Nephron (organoid): ENCODE results near the gene MIA.

Experiments used
- H3K27ac Mint-ChIP-seq, 3 experiments: 2 replicates each; pipeline ENCODE4 v1.8.0; 2020; ENCODE audit warnings: mixed read lengths in 3 of 3, mild to moderate bottlenecking in 2 of 3, moderate library complexity in 1 of 3
- H3K27me3 Mint-ChIP-seq: 2 replicates; pipeline ENCODE4 v1.8.0; 2021; ENCODE audit warnings: low read depth, mild to moderate bottlenecking, moderate library complexity, mixed read lengths
- H3K36me3 Mint-ChIP-seq: 2 replicates; pipeline ENCODE4 v1.8.0; 2020; ENCODE audit warnings: low read depth, mixed read lengths
- H3K4me1 Mint-ChIP-seq: 2 replicates; pipeline ENCODE4 v1.8.0; 2020; ENCODE audit warnings: mixed read lengths
- H3K4me3 Mint-ChIP-seq, 3 experiments: 2 replicates each; pipeline ENCODE4 v1.8.0; 2020; ENCODE audit warnings: mild to moderate bottlenecking in 3 of 3, mixed read lengths in 3 of 3, moderate library complexity in 2 of 3
- H3K9me3 Mint-ChIP-seq: 2 replicates; pipeline ENCODE4 v1.8.0; 2020; ENCODE audit warnings: mixed read lengths
- TF ChIP-seq, protein P1 (sequence below), 3 experiments: fragments of 200-600 bp; sonication (generic); IDR thresholded peaks; one replicate each; pipeline ENCODE4 v1.5.0; 2021; ENCODE audit warnings: antibody characterized with exemption in 3 of 3; ENCODE audit not compliant: unreplicated experiment in 3 of 3

The MIA gene

DNA sequence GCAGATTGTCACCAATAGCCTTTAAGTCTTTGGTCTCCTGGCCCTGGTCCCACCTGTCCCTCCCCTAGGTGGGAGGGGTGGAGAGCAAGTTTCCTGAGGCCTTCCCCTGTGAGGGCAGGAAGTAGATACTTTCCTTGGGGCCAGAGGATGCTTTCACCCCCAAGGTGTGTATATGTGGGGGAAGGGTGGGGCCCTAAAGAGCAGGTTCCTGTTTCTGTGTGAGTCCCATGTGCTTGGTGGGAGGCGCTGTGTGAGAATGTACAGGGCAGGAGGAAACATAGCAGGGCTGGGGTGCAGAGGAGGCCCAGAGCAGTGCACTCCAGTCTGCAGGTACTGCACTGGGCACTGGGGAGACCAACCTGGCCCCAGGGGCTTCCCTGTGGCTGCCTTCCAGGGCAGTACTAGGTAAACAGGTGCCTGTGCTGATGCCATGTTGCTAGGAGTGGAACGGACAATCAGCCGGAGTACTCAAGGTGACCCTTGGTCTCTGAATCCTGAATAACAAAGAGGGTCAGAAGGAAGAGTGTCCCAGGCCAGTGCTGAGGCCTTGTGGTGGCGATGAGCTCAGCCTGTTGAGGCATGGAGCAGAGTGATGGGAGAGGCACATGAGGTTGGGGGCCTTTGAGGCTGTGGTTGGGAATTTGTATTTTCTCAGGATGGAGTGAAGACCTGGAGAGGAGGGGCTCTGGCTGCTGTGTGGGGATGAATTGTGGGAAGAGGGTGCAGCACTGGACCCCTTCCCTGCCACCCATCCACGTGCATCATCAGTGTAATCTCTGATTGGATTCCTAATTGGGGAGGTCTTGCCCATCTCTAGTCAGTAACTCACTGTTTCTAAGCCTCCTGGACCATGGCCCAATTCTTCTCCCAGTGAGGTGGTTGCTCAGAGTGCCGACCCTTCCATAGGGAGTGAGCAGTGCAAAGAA, 28.8 kb downstream of the MIA start:
- TF ChIP-seq, protein P1, sequence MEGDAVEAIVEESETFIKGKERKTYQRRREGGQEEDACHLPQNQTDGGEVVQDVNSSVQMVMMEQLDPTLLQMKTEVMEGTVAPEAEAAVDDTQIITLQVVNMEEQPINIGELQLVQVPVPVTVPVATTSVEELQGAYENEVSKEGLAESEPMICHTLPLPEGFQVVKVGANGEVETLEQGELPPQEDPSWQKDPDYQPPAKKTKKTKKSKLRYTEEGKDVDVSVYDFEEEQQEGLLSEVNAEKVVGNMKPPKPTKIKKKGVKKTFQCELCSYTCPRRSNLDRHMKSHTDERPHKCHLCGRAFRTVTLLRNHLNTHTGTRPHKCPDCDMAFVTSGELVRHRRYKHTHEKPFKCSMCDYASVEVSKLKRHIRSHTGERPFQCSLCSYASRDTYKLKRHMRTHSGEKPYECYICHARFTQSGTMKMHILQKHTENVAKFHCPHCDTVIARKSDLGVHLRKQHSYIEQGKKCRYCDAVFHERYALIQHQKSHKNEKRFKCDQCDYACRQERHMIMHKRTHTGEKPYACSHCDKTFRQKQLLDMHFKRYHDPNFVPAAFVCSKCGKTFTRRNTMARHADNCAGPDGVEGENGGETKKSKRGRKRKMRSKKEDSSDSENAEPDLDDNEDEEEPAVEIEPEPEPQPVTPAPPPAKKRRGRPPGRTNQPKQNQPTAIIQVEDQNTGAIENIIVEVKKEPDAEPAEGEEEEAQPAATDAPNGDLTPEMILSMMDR (IDR thresholded peaks at IDR 0.05; ENCODE audit: unreplicated experiment in 3 of 3), result no peak
- Mint-ChIP-seq H3K27me3 (no peaks in the 10 kb centered on the region), H3K27ac (peak overlapping the region; percentile 69 to 79 (median 73)), H3K36me3 (peaks cover 31% of the 10 kb centered on the region), H3K4me1 (peaks cover 54% of the 10 kb centered on the region), H3K4me3 (peak overlapping the region; percentile 48 to 98 (median 80)), H3K9me3 (no peaks in the 10 kb centered on the region)

DNA sequence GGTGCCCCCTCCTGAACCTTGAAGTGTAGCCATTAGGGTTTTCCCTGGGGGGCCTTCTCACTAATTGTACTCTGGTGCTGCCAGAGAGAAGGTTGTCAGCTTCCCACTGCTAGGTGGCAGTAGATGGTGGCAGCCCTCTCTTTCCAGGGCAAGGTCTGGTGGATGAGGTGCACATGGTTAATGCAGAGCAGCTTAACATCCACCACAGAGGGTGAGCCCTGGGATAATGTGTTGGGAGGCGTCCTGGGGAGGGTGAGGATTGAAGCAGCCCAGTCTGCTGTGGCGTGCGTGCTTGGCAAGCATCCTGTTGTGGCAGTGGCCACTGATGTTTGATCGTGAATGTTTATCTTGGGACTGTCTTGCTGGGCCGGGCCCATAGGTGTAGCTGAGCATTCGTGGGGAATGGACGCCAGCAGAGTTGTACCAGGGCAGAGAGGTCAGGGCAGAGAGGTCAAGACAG, 29.5 kb downstream of the MIA start:
- peaks cover 31% of the 10 kb centered on the region for H3K36me3 Mint-ChIP-seq
- peak overlapping the region in 2 of 3 experiments; percentile 65 to 79 for H3K27ac Mint-ChIP-seq
- no peaks in the 10 kb centered on the region for H3K9me3 Mint-ChIP-seq
- H3K4me1 Mint-ChIP-seq, result peaks cover 55% of the 10 kb centered on the region
- TF ChIP-seq, protein P1 (IDR thresholded peaks at IDR 0.05; ENCODE audit: unreplicated experiment in 3 of 3), result no peak
- peak overlapping the region; percentile 16 to 62 (median 48) for H3K4me3 Mint-ChIP-seq
- no peaks in the 10 kb centered on the region for H3K27me3 Mint-ChIP-seq

DNA sequence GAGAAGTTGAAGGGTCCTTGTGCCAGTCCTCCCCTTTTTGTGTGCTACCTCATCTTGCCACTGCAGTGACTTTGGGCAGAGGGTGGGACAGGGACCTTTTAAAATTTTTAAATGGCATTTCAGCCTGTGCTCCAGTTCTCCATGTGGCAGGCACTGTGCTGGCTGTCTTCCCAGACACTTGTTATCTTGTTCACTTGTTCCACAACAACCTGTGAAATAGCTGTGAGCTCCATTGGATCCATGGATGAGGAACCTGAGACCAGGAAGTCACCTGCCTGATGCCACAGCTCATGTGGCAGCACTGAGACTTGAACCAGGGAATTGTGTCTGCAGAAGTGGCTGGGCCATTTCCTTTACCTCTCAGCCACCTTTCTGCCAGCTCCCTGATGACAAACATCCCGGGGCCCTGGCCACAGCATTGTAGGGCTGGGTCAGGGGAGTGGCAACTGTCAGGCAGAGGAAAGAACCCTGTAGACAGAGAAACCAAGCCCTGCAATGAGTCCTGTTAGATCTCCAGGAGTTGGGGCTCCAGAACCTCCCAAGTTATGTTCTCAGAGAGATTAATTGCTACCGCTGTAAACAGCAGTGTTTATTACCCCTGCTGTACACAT, 30.0 kb downstream of the MIA start:
- Mint-ChIP-seq H3K4me3 (no peak overlapping the region), H3K27ac (peak overlapping the region in 1 of 3 experiments; percentile 79), H3K4me1 (peaks cover 60% of the 10 kb centered on the region), H3K9me3 (no peaks in the 10 kb centered on the region), H3K27me3 (no peaks in the 10 kb centered on the region), H3K36me3 (peaks cover 31% of the 10 kb centered on the region)
- TF ChIP-seq, protein P1 (IDR thresholded peaks at IDR 0.05; ENCODE audit: unreplicated experiment in 3 of 3), result no peak

DNA sequence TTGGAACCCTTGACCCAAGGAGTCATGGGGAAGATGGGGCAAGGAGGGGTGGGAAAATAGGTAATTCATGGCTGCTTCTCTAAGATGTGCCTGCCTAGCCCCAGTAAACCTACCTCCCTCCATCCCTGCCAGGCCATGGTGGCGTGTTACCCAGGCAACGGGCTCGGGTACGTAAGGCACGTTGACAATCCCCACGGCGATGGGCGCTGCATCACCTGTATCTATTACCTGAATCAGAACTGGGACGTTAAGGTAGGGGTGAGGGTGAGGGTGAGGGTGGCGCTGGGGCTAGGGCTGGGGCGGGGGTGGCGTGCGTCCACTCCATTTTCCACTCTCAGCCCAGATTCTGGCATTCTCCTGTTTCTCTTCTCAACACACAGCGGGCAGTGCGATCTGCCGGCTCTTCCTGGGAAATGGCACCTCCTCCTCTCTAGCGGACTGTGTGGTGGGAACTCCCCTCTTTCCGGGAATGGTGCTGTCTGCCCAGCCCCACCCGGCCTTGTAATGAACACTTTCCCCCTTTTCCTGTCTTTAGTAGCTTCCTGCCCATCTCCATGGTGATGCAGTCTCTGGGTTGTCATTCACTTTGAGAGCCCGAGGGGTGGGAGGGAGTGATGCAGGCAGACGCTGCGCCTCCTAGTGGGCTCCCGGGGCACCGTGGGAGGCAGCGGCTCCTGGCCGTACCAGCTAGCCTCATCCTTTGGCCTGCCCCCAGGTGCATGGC, 31.3 kb downstream of the MIA start:
- H3K27ac Mint-ChIP-seq, result peak overlapping the region; percentile 79 to 92 (median 85)
- no peaks in the 10 kb centered on the region for H3K27me3 Mint-ChIP-seq
- peaks cover 36% of the 10 kb centered on the region for H3K36me3 Mint-ChIP-seq
- TF ChIP-seq, protein P1 (IDR thresholded peaks at IDR 0.05; ENCODE audit: unreplicated experiment in 3 of 3), result peak; percentile 91 to 93 (median 92)
- H3K4me1 Mint-ChIP-seq, result peaks cover 69% of the 10 kb centered on the region
- peak overlapping the region; percentile 72 to 79 (median 73) for H3K4me3 Mint-ChIP-seq
- H3K9me3 Mint-ChIP-seq, result no peaks in the 10 kb centered on the region

DNA sequence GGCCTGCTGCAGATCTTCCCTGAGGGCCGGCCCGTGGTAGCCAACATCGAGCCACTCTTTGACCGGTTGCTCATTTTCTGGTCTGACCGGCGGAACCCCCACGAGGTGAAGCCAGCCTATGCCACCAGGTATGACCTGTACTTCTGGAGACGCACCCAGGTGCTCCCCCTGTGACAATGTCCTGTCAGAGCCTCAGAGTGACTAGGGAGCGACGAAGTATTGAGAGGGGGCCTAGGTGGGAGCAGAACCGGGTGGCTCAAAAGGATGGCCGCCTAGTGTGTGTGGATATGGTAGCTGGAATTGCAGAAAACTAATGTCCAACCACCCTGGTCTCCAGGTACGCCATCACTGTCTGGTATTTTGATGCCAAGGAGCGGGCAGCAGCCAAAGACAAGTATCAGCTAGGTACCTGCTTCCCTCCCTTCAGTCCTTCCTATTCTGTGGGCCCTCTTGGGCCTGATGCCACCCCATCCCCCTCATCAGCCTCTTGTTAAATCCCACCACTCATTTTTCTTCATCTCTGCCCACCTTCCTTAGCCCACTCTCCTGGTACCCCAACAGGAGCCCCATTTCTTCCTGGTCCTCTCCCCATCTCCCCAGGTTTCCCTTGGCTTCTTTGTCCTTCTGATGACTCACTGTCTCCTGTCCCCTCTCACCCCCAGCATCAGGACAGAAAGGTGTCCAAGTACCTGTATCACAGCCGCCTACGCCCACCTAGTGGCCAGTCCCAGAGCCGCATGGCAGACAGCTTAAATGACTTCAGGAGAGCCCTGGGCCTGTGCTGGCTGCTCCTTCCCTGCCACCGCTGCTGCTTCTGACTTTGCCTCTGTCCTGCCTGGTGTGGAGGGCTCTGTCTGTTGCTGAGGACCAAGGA, 32.1 kb downstream of the MIA start:
- TF ChIP-seq, protein P1 (IDR thresholded peaks at IDR 0.05; ENCODE audit: unreplicated experiment in 3 of 3), result peak; percentile 6 to 44 (median 31)
- H3K27me3 Mint-ChIP-seq, result no peaks in the 10 kb centered on the region

More for the DNA sequence above, 32.1 kb downstream of the MIA start:
- Mint-ChIP-seq H3K4me3 (peak overlapping the region; percentile 19 to 72 (median 32)), H3K36me3 (peaks cover 29% of the 10 kb centered on the region), H3K4me1 (peaks cover 66% of the 10 kb centered on the region), H3K27ac (peak overlapping the region; percentile 79 to 92 (median 85)), H3K9me3 (no peaks in the 10 kb centered on the region)
